ENCODE data around the gene RPP14.

- TF ChIP-seq, protein P1, sequence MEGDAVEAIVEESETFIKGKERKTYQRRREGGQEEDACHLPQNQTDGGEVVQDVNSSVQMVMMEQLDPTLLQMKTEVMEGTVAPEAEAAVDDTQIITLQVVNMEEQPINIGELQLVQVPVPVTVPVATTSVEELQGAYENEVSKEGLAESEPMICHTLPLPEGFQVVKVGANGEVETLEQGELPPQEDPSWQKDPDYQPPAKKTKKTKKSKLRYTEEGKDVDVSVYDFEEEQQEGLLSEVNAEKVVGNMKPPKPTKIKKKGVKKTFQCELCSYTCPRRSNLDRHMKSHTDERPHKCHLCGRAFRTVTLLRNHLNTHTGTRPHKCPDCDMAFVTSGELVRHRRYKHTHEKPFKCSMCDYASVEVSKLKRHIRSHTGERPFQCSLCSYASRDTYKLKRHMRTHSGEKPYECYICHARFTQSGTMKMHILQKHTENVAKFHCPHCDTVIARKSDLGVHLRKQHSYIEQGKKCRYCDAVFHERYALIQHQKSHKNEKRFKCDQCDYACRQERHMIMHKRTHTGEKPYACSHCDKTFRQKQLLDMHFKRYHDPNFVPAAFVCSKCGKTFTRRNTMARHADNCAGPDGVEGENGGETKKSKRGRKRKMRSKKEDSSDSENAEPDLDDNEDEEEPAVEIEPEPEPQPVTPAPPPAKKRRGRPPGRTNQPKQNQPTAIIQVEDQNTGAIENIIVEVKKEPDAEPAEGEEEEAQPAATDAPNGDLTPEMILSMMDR (conservative IDR thresholded peaks at IDR 0.05; ENCODE audit: low read depth in 2 of 2), result no peak
- TF ChIP-seq JUNB (IDR thresholded peaks at IDR 0.05; ENCODE audit: unreplicated experiment) (no peak), POLR2AphosphoS5 (IDR thresholded peaks at IDR 0.05; ENCODE audit: low read depth) (no peak), CREB1 (CRISPR knock-in tag; IDR thresholded peaks at IDR 0.05; ENCODE audit: low read depth) (no peak)
Observed at GRCh38 chr3:58266577-58266976, 39.5 kb upstream of the RPP14 start.

Data from GM23338 (cell line).